SK-N-SH (cell line): ENCODE data around the gene DMRTB1. TPM values are rescaled to one million over a fixed set of nuclear protein-coding genes. Genes with fewer than 3 reads are reported as not detected.

Experiments
- CTCF ChIA-PET: fragments of 300-600, 350-600 bp; formaldehyde crosslinking; extraction: SDS; loops from one replicate; lab custom pipeline; 2021; lab: Yijun Ruan, JAX
- POLR2A ChIA-PET: fragments of 350-600 bp; sonication (Branson Sonifier 250); formaldehyde crosslinking; extraction: SDS; loops from one replicate; lab custom pipeline; 2020; ENCODE audit warnings: antibody characterized with exemption, inconsistent platforms; lab: Yijun Ruan, JAX
- DNase-seq: peaks from one replicate; pipeline ENCODE4 v3.0.0; 2012
- H2AFZ ChIP-seq: fragments of 200-600 bp; sonication (generic); 2 replicates; pipeline ENCODE4 v1.8.1; 2016; ENCODE audit warnings: antibody characterized with exemption, mild to moderate bottlenecking, low read depth
- H3F3A ChIP-seq: fragments of 200-600 bp; sonication (generic); replicated peaks from 2 replicates; pipeline ENCODE3; 2016; ENCODE audit warnings: antibody characterized with exemption, mild to moderate bottlenecking; ENCODE audit not compliant: insufficient read depth
- H3K27ac ChIP-seq, 2 experiments: fragments of 200-500 bp in 1 of 2; fragments of 200-600 bp in 1 of 2; sonication (Bioruptor generic) in 1 of 2; sonication (generic), shearing (Covaris generic) in 1 of 2; 2 replicates each; pipeline versions ENCODE4 v1.5.1 to v1.6.1; 2014 to 2016; ENCODE audit warnings: low read depth in 2 of 2, inconsistent platforms in 1 of 2, low read length in 1 of 2, mild to moderate bottlenecking in 1 of 2, mixed read lengths in 1 of 2
- H3K27me3 ChIP-seq: fragments of 200-600 bp; sonication (generic), shearing (Covaris generic); 2 replicates; pipeline ENCODE4 v1.6.1; 2016; ENCODE audit warnings: mixed run types; ENCODE audit not compliant: insufficient read depth
- H3K36me3 ChIP-seq, 2 experiments: fragments of 200-500 bp in 1 of 2; fragments of 200-600 bp in 1 of 2; sonication (Bioruptor generic) in 1 of 2; sonication (generic) in 1 of 2; replicated peaks in 1 of 2; 2 replicates each; pipeline versions ENCODE3 to v1.5.1; 2014 to 2016; ENCODE audit warnings: low read length in 1 of 2, mild to moderate bottlenecking in 1 of 2; ENCODE audit not compliant: insufficient read depth in 2 of 2, control insufficient read depth in 1 of 2
- H3K4me1 ChIP-seq, 2 experiments: fragments of 200-500 bp in 1 of 2; fragments of 200-600 bp in 1 of 2; sonication (Bioruptor generic) in 1 of 2; sonication (generic), shearing (Covaris generic) in 1 of 2; 2 replicates each; pipeline versions ENCODE4 v1.5.1 to v1.6.1; 2014 to 2016; ENCODE audit warnings: low read depth in 1 of 2, low read length in 1 of 2, mixed run types in 1 of 2; ENCODE audit not compliant: insufficient read depth in 2 of 2, control insufficient read depth in 1 of 2
- H3K4me2 ChIP-seq: fragments of 200-600 bp; sonication (generic), shearing (Covaris generic); 2 replicates; pipeline ENCODE4 v1.6.1; 2017; ENCODE audit warnings: mixed run types
- H3K4me3 ChIP-seq, 2 experiments: fragments of 200-500 bp in 1 of 2; fragments of 200-600 bp in 1 of 2; sonication (Bioruptor generic) in 1 of 2; sonication (generic), shearing (Covaris generic) in 1 of 2; 2 replicates each; pipeline versions ENCODE4 v1.5.1 to v1.8.1; 2014 to 2016; ENCODE audit warnings: low read depth in 2 of 2, inconsistent platforms in 1 of 2, low read length in 1 of 2, mild to moderate bottlenecking in 1 of 2, mixed read lengths in 1 of 2, moderate library complexity in 1 of 2
- H3K79me2 ChIP-seq: fragments of 200-600 bp; sonication (generic); 2 replicates; pipeline ENCODE4 v1.8.1; 2017; ENCODE audit warnings: mild to moderate bottlenecking; ENCODE audit not compliant: insufficient read depth
- H3K9ac ChIP-seq: fragments of 200-600 bp; sonication (generic); 2 replicates; pipeline ENCODE4 v1.6.1; 2017; ENCODE audit warnings: mixed run types
- H3K9me2 ChIP-seq: fragments of 200-600 bp; sonication (generic); 2 replicates; pipeline ENCODE4 v1.6.1; 2017; ENCODE audit warnings: mixed run types
- H3K9me3 ChIP-seq: fragments of 200-600 bp; sonication (generic); 2 replicates; pipeline ENCODE4 v1.6.1; 2017; ENCODE audit warnings: mixed run types, mild to moderate bottlenecking, moderate library complexity
- H4K20me1 ChIP-seq: fragments of 200-600 bp; sonication (generic); 2 replicates; pipeline ENCODE4 v1.6.1; 2017; ENCODE audit warnings: mild to moderate bottlenecking, mixed run types; ENCODE audit not compliant: insufficient read depth
- CHD2 ChIP-seq: fragments of 150-350 bp; IDR thresholded peaks from 2 replicates; pipeline ENCODE4 v1.6.1; 2018; ENCODE audit warnings: low read length; ENCODE audit not compliant: partially characterized antibody
- CTCF ChIP-seq: fragments of 200-600 bp; sonication (generic); IDR thresholded peaks from 2 replicates; pipeline ENCODE4 v1.6.1; 2017; ENCODE audit warnings: antibody characterized with exemption, mild to moderate bottlenecking, moderate library complexity
- FOXJ3 ChIP-seq: sonication (generic); formaldehyde crosslinking; IDR thresholded peaks from 2 replicates; pipeline ENCODE4 v1.5.1; 2020; ENCODE audit warnings: mild to moderate bottlenecking, missing genetic modification reagents
- GABPA ChIP-seq: IDR thresholded peaks from 2 replicates; pipeline ENCODE4 v1.4.0; 2012; ENCODE audit warnings: low read depth, mild to moderate bottlenecking
- IRF3 ChIP-seq: fragments of 150-350 bp; IDR thresholded peaks from 2 replicates; pipeline ENCODE4 v1.6.1; 2016; ENCODE audit warnings: mild to moderate bottlenecking, low read depth, low read length
- MEF2A ChIP-seq: IDR thresholded peaks from 2 replicates; pipeline ENCODE4 v1.4.0; 2012; ENCODE audit warnings: low read depth, borderline replicate concordance
- MXI1 ChIP-seq: IDR thresholded peaks from 2 replicates; pipeline ENCODE4 v1.6.1; 2012; ENCODE audit warnings: mild to moderate bottlenecking, low read depth, low read length, improper control_type of control experiment
- PBX3 ChIP-seq: IDR thresholded peaks from 2 replicates; pipeline ENCODE4; 2012
- POLR2AphosphoS5 ChIP-seq: IDR thresholded peaks from 2 replicates; pipeline ENCODE4 v1.6.1; 2012; ENCODE audit warnings: low read depth, low read length
- RAD21 ChIP-seq: IDR thresholded peaks from 2 replicates; pipeline ENCODE4 v1.6.1; 2012; ENCODE audit warnings: mild to moderate bottlenecking, low read length
- RCOR1 ChIP-seq: fragments of 150-350 bp; IDR thresholded peaks from 2 replicates; pipeline ENCODE4 v1.6.1; 2017; ENCODE audit warnings: antibody characterized with exemption, low read length
- RFX5 ChIP-seq: IDR thresholded peaks from 2 replicates; pipeline ENCODE4 v1.6.1; 2012; ENCODE audit warnings: mild to moderate bottlenecking, improper control_type of control experiment, low read length
- RXRA ChIP-seq: IDR thresholded peaks from 2 replicates; pipeline ENCODE4 v1.4.0; 2012; ENCODE audit warnings: low read depth, mild to moderate bottlenecking, borderline replicate concordance
- SMC3 ChIP-seq: IDR thresholded peaks from 2 replicates; pipeline ENCODE4 v1.6.1; 2012; ENCODE audit warnings: low read depth, low read length, improper control_type of control experiment
- TCF12 ChIP-seq: IDR thresholded peaks from 2 replicates; pipeline ENCODE4 v1.4.0; 2012
- USF2 ChIP-seq: fragments of 150-350 bp; IDR thresholded peaks from 2 replicates; pipeline ENCODE4 v1.6.1; 2017; ENCODE audit warnings: antibody characterized with exemption, low read length, low read depth, borderline replicate concordance
- WGBS: methylation state at CpG from one replicate; pipeline ENCODE4 v1.1.6; 2017; ENCODE audit warnings: low lambda C conversion rate; 5-methylcytosine and 5-hydroxymethylcytosine counted together
- polyA plus RNA-seq, 3 experiments: library from polyadenylated mRNA; depleted of rRNA; stranded (reverse); fragments of >200 nt; gene quantifications; 2 replicates each; pipeline ENCODE4 v1.2.3, GENCODE V29; 2012
- TF ChIP-seq, protein P1 (sequence below): IDR thresholded peaks from 2 replicates; pipeline ENCODE4 v1.4.0; 2012; ENCODE audit warnings: low read depth, borderline replicate concordance
- TF ChIP-seq, protein P2 (sequence below): IDR thresholded peaks from 2 replicates; pipeline ENCODE4 v1.4.0; 2012; ENCODE audit warnings: low read depth, borderline replicate concordance

DMRTB1 gene
- polyA plus RNA-seq, 1 of the 3 experiments (the other 2 are of a cell fraction): not detected

DNA sequence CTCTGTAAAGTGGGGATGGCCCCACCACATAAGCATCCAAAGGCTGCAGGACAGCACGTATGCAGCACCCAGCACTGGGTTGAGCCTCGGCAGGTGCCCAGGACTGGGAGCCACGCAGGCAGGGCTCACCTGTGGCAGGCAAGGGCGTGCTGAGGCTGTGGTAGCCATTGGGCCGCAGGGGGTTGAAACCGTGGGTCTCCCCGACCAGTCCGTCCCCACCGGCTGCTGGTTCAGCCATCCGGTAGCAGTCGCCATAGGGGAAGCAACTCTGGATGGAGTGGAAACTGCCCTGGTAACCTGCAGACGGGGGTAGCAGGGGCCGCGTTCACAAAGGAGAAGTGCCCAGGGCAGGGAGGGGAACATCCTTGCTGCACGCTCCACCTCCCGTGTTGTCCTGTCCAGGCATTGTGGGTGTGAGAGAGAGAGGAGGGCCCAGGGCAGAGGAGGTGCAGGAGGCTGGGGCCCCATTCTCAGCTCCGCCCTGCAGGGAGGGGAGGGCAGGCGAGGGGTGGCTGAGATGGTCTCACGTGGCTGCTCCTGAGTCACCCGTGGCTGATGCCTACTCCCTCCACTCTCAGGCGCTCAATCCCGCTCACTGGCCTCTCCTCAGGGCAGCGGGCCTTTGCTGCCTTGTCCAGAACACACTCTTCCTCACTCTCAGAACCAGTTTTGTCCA lies 49.9 kb downstream of the DMRTB1 start:
- no peak for TF ChIP-seq RXRA
- no peak for TF ChIP-seq POLR2AphosphoS5
- no peak for TF ChIP-seq FOXJ3
- TF ChIP-seq RCOR1: no peak
- no peak for TF ChIP-seq USF2
- TF ChIP-seq RAD21: no peak
- no peak for TF ChIP-seq SMC3
- TF ChIP-seq, all 33 proteins: peak for 0
- H3K9me3 ChIP-seq: no peaks in the 10 kb centered on the region
- H3K36me3 ChIP-seq: no peaks in the 10 kb centered on the region
- H3K27ac ChIP-seq: no peak overlapping the region
- no peaks in the 10 kb centered on the region for H3K9me2 ChIP-seq
- peaks cover 16 to 56% of the 10 kb centered on the region in 2 experiments; a peak in 3 of 4 replicates for H3K4me1 ChIP-seq
- POLR2A ChIA-PET: interaction anchor here (0.7 kb wide), 1 partner anchor 52 kb away, joined by 3 read pairs; no protein-coding TSS in a partner anchor
- no peak for DNase-seq
- 73% methylated on average over 7 of the region's 23 CpGs for WGBS
- no peaks in the 10 kb centered on the region; the same call in 1 of the 2 replicates for H4K20me1 ChIP-seq
- H3K9ac ChIP-seq: no peak overlapping the region
- H3K4me3 ChIP-seq: no peak overlapping the region
- H3K4me2 ChIP-seq: no peak overlapping the region
- H2AFZ ChIP-seq: no peak overlapping the region
- peaks cover 23% of the 10 kb centered on the region for H3F3A ChIP-seq
- no peaks in the 10 kb centered on the region for H3K27me3 ChIP-seq
- CTCF ChIA-PET: interaction anchor here (0.6 to 4.3 kb wide), 3 partner anchors 23 to 116 kb away, joined by 3 to 33 read pairs (median 3); no protein-coding TSS in a partner anchor
- H3K79me2 ChIP-seq: no peaks in the 10 kb centered on the region

DNA sequence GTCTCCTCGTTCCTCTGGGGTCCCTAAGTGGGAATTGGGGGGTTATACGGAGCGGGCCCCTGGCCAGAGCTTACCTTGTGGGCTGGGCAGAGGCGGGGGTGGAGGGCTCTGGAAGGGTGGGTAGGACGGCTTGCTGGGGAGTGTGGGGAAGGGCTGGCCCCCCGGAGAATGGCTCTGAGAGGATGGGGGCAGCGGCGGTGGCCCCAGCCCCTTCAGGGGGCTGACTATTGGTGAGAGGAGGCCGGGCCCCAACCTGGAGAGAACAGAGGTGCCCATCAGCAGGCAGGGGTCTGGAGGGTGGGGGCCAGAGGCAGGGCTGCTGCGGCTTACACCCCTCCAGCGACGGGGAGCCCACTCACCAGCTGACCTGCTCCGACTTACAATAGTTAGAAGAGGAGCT lies 50.6 kb downstream of the DMRTB1 start:
- POLR2A ChIA-PET: no interaction called here
- H3K27me3 ChIP-seq: no peaks in the 10 kb centered on the region
- H4K20me1 ChIP-seq: no peaks in the 10 kb centered on the region; the same call in 1 of the 2 replicates
- H3K4me1 ChIP-seq: peaks cover 16 to 63% of the 10 kb centered on the region in 2 experiments; a peak in 3 of 4 replicates
- H2AFZ ChIP-seq: no peak overlapping the region
- H3K4me2 ChIP-seq: no peak overlapping the region
- peaks cover 23% of the 10 kb centered on the region for H3F3A ChIP-seq
- H3K9ac ChIP-seq: no peak overlapping the region
- no peaks in the 10 kb centered on the region for H3K79me2 ChIP-seq
- WGBS: 87% methylated on average over 12 of the region's 13 CpGs
- no peaks in the 10 kb centered on the region for H3K36me3 ChIP-seq
- H3K4me3 ChIP-seq: no peak overlapping the region
- no peak for DNase-seq
- CTCF ChIA-PET: interaction anchor here (0.6 to 4.3 kb wide), 4 partner anchors 10 to 117 kb away, joined by 3 to 33 read pairs (median 4); no protein-coding TSS in a partner anchor
- H3K9me3 ChIP-seq: no peaks in the 10 kb centered on the region
- H3K27ac ChIP-seq: no peak overlapping the region
- no peaks in the 10 kb centered on the region for H3K9me2 ChIP-seq
- TF ChIP-seq SMC3 (no peak), MEF2A (no peak), RCOR1 (no peak), RFX5 (no peak), TCF12 (no peak), PBX3 (no peak), GABPA (no peak), CTCF (no peak), MXI1 (no peak), FOXJ3 (no peak), RAD21 (no peak), CHD2 (no peak), IRF3 (no peak)
- TF ChIP-seq, protein P1, sequence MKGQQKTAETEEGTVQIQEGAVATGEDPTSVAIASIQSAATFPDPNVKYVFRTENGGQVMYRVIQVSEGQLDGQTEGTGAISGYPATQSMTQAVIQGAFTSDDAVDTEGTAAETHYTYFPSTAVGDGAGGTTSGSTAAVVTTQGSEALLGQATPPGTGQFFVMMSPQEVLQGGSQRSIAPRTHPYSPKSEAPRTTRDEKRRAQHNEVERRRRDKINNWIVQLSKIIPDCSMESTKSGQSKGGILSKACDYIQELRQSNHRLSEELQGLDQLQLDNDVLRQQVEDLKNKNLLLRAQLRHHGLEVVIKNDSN: no peak
- TF ChIP-seq, protein P2, sequence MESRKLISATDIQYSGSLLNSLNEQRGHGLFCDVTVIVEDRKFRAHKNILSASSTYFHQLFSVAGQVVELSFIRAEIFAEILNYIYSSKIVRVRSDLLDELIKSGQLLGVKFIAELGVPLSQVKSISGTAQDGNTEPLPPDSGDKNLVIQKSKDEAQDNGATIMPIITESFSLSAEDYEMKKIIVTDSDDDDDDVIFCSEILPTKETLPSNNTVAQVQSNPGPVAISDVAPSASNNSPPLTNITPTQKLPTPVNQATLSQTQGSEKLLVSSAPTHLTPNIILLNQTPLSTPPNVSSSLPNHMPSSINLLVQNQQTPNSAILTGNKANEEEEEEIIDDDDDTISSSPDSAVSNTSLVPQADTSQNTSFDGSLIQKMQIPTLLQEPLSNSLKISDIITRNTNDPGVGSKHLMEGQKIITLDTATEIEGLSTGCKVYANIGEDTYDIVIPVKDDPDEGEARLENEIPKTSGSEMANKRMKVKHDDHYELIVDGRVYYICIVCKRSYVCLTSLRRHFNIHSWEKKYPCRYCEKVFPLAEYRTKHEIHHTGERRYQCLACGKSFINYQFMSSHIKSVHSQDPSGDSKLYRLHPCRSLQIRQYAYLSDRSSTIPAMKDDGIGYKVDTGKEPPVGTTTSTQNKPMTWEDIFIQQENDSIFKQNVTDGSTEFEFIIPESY: no peak
